ENCODE measurements around the gene NEAT1.

Gene NEAT1

DNA sequence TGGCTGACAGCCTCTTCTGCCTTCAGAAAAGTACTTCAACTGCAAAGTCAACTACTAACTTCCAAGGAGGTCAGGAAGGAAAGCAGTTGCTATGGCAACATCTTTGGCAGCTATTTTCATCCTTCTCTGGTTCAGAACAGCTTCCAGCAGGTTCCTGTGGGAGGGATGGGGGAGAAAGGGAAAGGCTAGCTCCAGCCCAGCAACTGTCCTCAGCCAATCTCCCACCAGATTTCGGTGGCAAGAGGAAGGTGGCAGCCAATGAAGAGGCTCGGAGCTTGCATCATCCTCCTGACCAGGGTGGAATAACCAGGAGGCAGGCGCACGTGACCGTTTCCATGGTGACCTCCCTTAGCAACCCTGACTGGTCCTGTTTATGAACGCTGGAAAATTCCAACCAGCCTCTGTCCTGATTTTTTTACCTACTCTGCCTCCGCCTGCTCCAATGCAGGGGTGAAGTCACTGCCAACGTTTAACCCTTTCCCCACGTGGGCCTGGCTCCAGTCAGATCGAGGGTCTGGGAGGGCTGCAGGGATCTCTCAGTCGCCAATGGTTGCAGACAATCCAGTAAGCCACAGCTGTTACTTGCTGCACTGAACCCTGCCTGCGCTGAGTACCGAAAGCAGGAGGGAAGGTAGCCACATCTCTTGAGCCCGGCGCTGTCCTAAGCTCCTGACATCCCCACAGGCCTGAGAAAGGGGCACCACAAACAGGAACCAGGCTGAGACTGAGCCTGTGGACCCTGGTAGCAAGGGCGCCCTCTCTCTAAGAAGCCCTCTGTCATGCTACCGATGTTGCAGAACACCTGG, 65.1 kb downstream of the NEAT1 start:
- DNase-seq: peak; percentile 23 to 57

DNA sequence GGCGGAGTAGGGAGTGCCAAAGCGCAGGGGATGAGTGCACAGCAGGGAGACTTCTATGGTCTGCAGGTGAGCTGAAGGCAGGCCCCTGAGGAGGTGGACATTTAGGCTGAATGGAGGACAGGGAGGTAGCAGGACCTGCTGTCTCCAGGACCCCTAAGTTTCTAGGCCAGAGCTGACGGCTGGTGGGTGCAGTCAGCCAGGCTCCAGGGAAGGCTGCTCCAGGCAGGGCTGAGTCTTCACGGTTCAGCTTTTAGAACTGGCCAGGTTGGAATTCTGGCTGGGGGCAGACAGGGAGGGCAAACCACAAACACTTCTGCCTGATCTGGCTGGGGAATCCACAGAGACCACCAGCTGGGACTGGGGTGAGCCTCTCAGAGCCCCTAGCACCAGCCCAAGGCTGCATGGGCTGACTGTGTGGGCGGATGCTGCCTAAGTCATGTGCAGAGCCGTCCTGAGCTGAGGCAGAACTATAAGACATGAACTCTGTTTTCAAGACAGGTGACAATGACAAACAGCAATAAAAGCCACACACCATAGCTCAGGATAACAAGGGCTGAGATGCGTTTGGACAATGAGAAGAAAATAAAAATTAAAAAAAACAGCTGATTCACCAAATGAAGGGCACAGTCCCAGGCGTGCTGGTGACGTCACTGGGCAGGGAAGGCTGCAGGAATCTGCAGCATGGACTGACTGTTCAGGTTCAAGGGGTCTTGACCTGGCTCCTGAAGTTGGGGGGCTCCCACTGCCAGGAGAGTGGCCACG, 65.9 kb downstream of the NEAT1 start:
- no peak for DNase-seq

DNA sequence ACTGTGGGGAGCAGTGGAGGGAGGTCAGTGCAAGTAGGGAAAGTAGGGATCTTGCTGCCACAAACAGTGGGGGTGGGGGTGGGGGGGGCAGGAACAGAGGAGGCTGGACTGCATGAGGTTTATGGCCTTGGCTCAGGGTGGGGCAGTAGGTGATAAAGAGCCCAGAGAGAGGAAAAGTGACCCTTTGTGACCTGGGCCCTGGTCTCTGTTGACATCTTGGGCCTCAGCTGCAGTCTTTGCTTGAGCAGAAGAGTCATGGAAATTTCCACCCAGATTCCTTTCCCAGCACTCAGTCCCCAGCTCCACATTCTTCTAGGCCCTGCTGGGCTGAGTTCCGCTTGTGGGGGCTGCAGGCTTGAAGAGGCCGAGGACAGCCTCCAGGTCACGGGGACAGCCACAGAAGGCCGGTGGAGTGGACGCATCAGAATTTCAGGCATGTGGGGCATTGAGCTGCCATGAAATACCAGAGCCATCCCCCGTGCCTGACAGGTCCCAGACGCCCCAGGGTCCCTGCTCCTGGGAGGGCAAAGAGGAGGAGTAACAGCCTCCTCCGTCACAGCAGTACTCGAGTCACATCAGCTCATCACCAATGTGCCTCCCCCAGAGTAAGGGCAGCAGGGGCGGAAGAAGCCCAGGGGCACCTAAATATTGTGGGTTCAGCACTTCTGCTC, 66.6 kb downstream of the NEAT1 start:
- DNase-seq: no peak

DNA sequence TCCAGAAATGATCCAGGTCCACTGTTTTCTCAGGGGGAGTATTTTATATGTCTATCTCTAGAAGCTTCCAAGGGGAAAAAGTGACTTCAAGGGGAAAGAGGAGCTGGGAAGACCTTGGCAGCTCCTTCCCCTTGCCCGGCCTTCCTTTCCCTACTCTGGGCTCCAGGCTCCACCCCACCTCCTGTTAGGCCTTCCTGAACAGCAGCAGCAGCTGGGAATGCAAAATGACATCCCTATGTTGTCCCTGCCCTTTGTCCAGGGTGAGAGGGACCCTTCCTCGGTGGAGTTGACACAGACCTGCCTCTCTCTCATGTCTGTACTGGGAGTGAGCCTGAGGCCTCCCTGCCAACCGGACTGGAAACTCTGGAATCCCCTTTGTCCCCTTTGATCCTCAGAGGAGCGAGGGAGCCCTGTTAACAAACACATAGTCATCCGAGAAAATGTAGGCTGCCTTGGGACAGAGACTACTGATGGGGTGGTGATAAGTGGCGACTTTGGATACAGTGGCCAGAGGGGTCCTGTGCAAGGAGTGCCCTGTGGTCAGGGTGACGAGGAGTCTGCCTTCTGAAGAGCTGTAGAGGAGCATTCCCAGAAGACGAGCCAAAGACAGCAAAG, 67.2 kb downstream of the NEAT1 start:
- no peak for DNase-seq

DNA sequence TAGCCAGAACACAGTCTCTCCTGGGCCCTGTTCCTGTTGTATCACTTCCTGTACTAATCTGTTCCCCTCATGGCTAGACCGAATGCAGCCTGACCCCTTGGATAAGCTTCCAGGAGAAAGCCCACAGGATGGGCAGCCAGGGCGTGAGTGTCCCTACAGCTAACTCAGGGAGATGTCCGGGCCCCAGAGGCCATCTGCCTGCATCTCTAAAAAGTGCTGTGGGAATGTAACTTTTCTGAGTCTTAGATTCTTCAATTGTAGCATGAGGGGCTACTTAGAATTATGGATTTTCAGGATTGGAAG, 68.5 kb downstream of the NEAT1 start:
- DNase-seq: no peak

DNA sequence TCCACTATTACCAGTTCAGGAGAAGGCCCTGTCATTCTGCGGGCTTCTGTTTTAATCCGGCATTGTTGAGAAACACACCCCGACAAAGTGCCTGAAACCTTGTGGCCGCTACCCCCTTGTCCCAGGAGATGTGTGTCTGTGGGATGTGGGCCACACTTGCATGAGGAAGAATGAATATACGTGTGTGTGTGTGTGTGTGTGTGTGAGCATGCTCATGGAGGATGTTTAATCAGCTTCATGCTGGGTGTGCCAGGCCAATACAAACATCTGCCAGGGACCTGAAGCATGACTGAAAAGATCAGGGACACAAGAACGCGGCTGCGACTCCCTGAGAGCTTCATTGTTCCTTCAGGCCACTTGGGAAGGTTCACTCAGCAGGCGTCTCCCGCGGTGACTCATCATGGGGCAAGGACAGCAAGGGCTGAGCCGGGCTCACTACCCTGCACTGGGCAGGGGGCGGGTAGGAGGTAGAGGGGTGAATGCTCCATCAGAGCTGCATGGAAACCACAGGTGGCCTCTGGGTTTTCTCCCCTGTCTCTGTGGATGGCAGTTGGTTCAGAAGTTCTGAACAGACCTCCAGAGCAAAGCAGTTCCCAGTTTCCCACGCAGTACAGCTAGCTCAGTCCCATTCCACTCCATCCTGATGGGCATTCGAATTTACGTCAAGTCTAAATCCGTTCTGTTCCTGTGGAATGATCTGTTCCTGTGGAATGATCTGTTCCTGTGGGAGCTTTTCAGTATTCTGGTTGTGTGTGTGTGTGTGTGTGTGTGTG, 69.2 kb downstream of the NEAT1 start:
- DNase-seq: peak in 1 of 2 donors; percentile 25

DNA sequence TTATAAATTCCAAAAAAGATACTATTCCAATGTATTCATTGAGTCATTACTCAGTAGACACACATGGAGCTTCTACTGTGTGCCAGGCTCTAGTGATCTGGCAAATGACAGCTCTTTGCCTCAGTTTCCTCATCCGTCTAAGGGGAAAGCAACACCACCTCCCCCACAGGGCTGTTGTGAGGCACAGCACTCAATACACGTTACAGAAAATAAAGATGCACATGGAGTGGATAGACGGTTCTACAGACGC, 69.7 kb downstream of the NEAT1 start:
- no peak for DNase-seq

DNA sequence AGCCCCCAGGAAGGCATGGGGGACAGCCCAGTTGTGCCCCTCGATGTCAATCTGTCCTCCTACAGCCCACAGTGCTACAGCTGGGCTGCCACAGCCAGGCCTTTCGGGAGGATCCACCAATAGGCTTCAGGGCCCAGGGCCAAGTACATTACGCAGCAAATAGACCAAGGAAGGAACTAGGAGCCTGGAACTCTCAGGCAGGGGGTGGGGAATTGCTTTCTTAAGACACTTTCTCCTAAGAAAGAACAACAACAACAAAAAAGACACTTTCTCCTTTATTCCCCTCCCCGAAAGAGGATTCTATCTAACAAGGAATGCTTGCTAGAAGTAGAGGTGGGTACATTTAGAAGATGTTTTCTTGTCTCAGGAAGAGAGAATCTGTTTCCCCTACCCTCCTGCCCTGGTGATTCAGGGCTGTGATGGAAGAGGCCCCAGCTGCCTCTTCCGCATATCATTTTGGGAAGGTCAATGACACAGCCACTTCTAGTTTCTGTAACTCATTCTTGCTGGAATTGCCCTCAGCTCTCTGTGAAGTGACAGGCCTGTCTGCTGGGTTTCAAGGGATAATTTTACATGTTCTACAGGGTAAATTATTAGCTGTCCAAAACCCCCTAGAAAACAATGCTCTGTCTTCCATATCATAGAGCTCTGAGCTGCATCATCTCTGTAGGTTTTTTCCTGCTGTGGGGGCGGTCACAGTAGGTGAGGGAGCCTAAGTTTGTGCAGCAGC, 70.2 kb downstream of the NEAT1 start:
- DNase-seq: peak; percentile 29 to 79

DNA sequence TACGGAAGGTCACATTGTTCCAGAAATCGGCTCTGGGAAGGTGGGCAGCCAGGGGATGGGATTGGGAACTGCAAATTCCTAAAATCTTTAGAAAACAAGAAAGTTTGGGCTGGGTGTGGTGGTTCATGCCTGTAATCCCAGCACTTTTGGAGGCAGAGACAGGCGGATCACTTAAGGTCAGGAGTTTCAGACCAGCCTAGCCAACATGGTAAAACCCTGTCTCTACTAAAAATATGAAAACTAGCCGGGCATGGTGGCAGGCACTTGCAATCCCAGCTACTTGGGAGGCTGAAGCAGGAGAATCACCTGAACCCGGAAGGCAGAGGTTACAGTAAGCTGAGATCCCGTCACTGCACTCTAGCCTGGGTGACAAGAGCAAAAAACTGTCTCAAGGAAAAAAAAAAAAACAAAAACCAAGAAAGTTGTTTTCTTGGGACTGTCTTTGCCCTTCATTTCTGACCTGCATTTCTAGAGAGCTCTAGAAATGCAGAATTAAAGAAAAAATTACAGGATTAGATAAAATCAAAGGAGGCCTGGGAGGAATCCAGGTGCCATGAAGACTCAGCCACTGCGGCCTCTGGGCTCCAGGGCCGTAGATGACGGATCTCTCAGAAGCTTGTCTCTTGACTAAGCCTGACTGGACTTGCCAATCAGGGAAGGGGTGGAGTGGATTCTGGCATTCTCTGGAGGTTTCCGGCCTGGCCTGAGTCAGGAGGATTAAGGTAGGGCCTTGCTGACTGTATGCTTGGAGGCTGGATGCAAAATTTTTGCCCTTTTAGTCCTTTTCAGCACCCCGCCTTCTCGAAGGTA, 71.0 kb downstream of the NEAT1 start:
- DNase-seq: no peak

Measured in bone marrow (tissue), 2 donors.